H9 (cell line): ENCODE data around the gene CDH22. TPM values are rescaled to one million over a fixed set of nuclear protein-coding genes. Genes with fewer than 3 reads are reported as not detected.

Experiments
- DNase-seq: peaks from one replicate; pipeline ENCODE4 v3.0.0-alpha.2; 2017
- H2AFZ ChIP-seq: one replicate; pipeline ENCODE4 v1.6.1; 2013; ENCODE audit warnings: mild to moderate bottlenecking, low read length, control low read depth, moderate library complexity
- H2AK5ac ChIP-seq: 2 replicates; pipeline ENCODE4 v1.6.1; 2013; ENCODE audit warnings: low read length, control low read depth, mixed read lengths; ENCODE audit not compliant: insufficient read length
- H2BK120ac ChIP-seq: one replicate; pipeline ENCODE4 v1.6.1; 2013; ENCODE audit warnings: low read depth, mild to moderate bottlenecking, low read length, control low read depth, inconsistent platforms; ENCODE audit not compliant: poor library complexity, severe bottlenecking
- H2BK12ac ChIP-seq: 2 replicates; pipeline ENCODE4 v1.6.1; 2013; ENCODE audit warnings: low read length, control low read depth, mixed read lengths, low read depth; ENCODE audit not compliant: insufficient read length
- H2BK15ac ChIP-seq: 2 replicates; pipeline ENCODE4 v1.6.1; 2013; ENCODE audit warnings: low read depth, low read length, control low read depth
- H2BK20ac ChIP-seq: one replicate; pipeline ENCODE4 v1.6.1; 2013; ENCODE audit warnings: low read depth, mild to moderate bottlenecking, low read length, control low read depth, inconsistent platforms; ENCODE audit not compliant: poor library complexity, severe bottlenecking
- H2BK5ac ChIP-seq: 2 replicates; pipeline ENCODE4 v1.6.1; 2013; ENCODE audit warnings: low read length, control low read depth, mixed read lengths; ENCODE audit not compliant: insufficient read length
- H3K14ac ChIP-seq: 2 replicates; pipeline ENCODE4 v1.6.1; 2013; ENCODE audit warnings: low read length, control low read depth; ENCODE audit not compliant: insufficient read depth
- H3K18ac ChIP-seq: 2 replicates; pipeline ENCODE4 v1.6.1; 2013; ENCODE audit warnings: low read depth, mild to moderate bottlenecking, mixed read lengths, low read length, control low read depth; ENCODE audit not compliant: insufficient read length
- H3K23ac ChIP-seq: 2 replicates; pipeline ENCODE4 v1.6.1; 2013; ENCODE audit warnings: low read length, control low read depth, mixed read lengths, low read depth; ENCODE audit not compliant: insufficient read length
- H3K23me2 ChIP-seq: 2 replicates; pipeline ENCODE4 v1.6.1; 2013; ENCODE audit warnings: low read depth, mild to moderate bottlenecking, mixed read lengths, low read length, control low read depth; ENCODE audit not compliant: insufficient read length, poor library complexity, severe bottlenecking
- H3K27ac ChIP-seq: 2 replicates; pipeline ENCODE4 v1.5.1; 2013; ENCODE audit warnings: low read length, control low read depth, mixed read lengths, low read depth; ENCODE audit not compliant: insufficient read length
- H3K27me3 ChIP-seq: 2 replicates; pipeline ENCODE4 v1.6.1; 2013; ENCODE audit warnings: low read length, control low read depth, inconsistent platforms; ENCODE audit not compliant: insufficient read depth
- H3K4ac ChIP-seq: 2 replicates; pipeline ENCODE4 v1.6.1; 2013; ENCODE audit warnings: low read depth, mild to moderate bottlenecking, control low read depth, inconsistent platforms, low read length, moderate library complexity
- H3K4me1 ChIP-seq: 2 replicates; pipeline ENCODE4 v1.6.1; 2013; ENCODE audit warnings: low read length, control low read depth, inconsistent platforms; ENCODE audit not compliant: insufficient read depth
- H3K4me2 ChIP-seq: 2 replicates; pipeline ENCODE4 v1.6.1; 2013; ENCODE audit warnings: low read length, control low read depth, mixed read lengths; ENCODE audit not compliant: insufficient read length, insufficient read depth
- H3K56ac ChIP-seq: 2 replicates; pipeline ENCODE4 v1.6.1; 2013; ENCODE audit warnings: low read depth, mild to moderate bottlenecking, mixed read lengths, low read length, control low read depth; ENCODE audit not compliant: insufficient read length
- H3K79me1 ChIP-seq: 2 replicates; pipeline ENCODE4 v1.6.1; 2013; ENCODE audit warnings: low read depth, mild to moderate bottlenecking, moderate library complexity, low read length, control low read depth, inconsistent platforms; ENCODE audit not compliant: insufficient read depth, poor library complexity, severe bottlenecking
- H3K79me2 ChIP-seq: 2 replicates; pipeline ENCODE4 v1.6.1; 2013; ENCODE audit warnings: low read length, control low read depth, inconsistent platforms; ENCODE audit not compliant: insufficient read depth
- H3K9ac ChIP-seq: 2 replicates; pipeline ENCODE4 v1.6.1; 2013; ENCODE audit warnings: low read length, control low read depth, mixed read lengths; ENCODE audit not compliant: insufficient read length; ENCODE audit errors: extremely low read depth
- H3K9me3 ChIP-seq: one replicate; pipeline ENCODE4 v1.6.1; 2013; ENCODE audit warnings: low read depth, low read length, inconsistent platforms; ENCODE audit not compliant: control insufficient read depth
- H3T11ph ChIP-seq: one replicate; pipeline ENCODE4 v1.6.1; 2013; ENCODE audit warnings: mild to moderate bottlenecking, low read length, control low read depth, inconsistent platforms
- H4K20me1 ChIP-seq: one replicate; pipeline ENCODE4 v1.6.1; 2013; ENCODE audit not compliant: control insufficient read depth, insufficient read length, insufficient read depth
- H4K5ac ChIP-seq: 2 replicates; pipeline ENCODE4 v1.6.1; 2013; ENCODE audit warnings: low read depth, mild to moderate bottlenecking, mixed read lengths, low read length, control low read depth; ENCODE audit not compliant: insufficient read length
- H4K8ac ChIP-seq: replicated peaks from 2 replicates; pipeline ENCODE4 v1.6.1; 2013; ENCODE audit warnings: low read length, control low read depth, mixed read lengths, low read depth; ENCODE audit not compliant: insufficient read length
- H4K91ac ChIP-seq: 2 replicates; pipeline ENCODE4 v1.6.1; 2013; ENCODE audit warnings: low read depth, mild to moderate bottlenecking, moderate library complexity, mixed read lengths, low read length, control low read depth; ENCODE audit not compliant: insufficient read length
- H3K27ac Mint-ChIP-seq, 3 experiments: 2 replicates in 2 of 3; 3 replicates in 1 of 3; pipeline ENCODE4 v1.8.0; 2020 to 2021; ENCODE audit warnings: mixed read lengths in 3 of 3, mild to moderate bottlenecking in 1 of 3, moderate library complexity in 1 of 3
- H3K27me3 Mint-ChIP-seq: 2 replicates; pipeline ENCODE4 v1.8.0; 2021; ENCODE audit warnings: low read depth, mild to moderate bottlenecking, moderate library complexity, mixed read lengths
- H3K36me3 Mint-ChIP-seq, 3 experiments: 2 replicates in 2 of 3; 3 replicates in 1 of 3; pipeline ENCODE4 v1.8.0; 2020 to 2021; ENCODE audit warnings: low read depth in 3 of 3, mixed read lengths in 3 of 3; ENCODE audit not compliant: insufficient read depth in 1 of 3
- H3K4me1 Mint-ChIP-seq, 2 experiments: 2 replicates each; pipeline ENCODE4 v1.8.0; 2020; ENCODE audit warnings: mixed read lengths in 2 of 2
- H3K4me3 Mint-ChIP-seq, 2 experiments: 2 replicates in 1 of 2; 3 replicates in 1 of 2; pipeline ENCODE4 v1.8.0; 2020 to 2021; ENCODE audit warnings: mild to moderate bottlenecking in 2 of 2, mixed read lengths in 2 of 2, moderate library complexity in 1 of 2
- H3K9me3 Mint-ChIP-seq, 2 experiments: 2 replicates in 1 of 2; 3 replicates in 1 of 2; pipeline ENCODE4 v1.8.0; 2020; ENCODE audit warnings: mild to moderate bottlenecking in 2 of 2, mixed read lengths in 2 of 2, moderate library complexity in 1 of 2
- WGBS: extraction: QIAGEN DNeasy Blood & Tissue Kit; methylation state at CpG from one replicate; pipeline ENCODE4 v1.1.7; 2013; ENCODE audit warnings: missing lambda C conversion rate, low lambda C conversion rate, mixed read lengths; ENCODE audit not compliant: insufficient read length; ENCODE audit errors: extremely low coverage; 5-methylcytosine and 5-hydroxymethylcytosine counted together
- total RNA-seq: library from RNA; stranded (reverse); gene quantifications from 2 replicates; pipeline ENCODE4 v1.2.1, GENCODE V29; 2021
- TF ChIP-seq, protein P1 (sequence below): fragments of 200-600 bp; sonication (generic); conservative IDR thresholded peaks from 3 replicates; pipeline ENCODE4 v1.8.0; 2021; ENCODE audit warnings: antibody characterized with exemption, mild to moderate bottlenecking

CDH22 gene
- total RNA-seq, 1 experiment from 2014 or later: not detected

DNA sequence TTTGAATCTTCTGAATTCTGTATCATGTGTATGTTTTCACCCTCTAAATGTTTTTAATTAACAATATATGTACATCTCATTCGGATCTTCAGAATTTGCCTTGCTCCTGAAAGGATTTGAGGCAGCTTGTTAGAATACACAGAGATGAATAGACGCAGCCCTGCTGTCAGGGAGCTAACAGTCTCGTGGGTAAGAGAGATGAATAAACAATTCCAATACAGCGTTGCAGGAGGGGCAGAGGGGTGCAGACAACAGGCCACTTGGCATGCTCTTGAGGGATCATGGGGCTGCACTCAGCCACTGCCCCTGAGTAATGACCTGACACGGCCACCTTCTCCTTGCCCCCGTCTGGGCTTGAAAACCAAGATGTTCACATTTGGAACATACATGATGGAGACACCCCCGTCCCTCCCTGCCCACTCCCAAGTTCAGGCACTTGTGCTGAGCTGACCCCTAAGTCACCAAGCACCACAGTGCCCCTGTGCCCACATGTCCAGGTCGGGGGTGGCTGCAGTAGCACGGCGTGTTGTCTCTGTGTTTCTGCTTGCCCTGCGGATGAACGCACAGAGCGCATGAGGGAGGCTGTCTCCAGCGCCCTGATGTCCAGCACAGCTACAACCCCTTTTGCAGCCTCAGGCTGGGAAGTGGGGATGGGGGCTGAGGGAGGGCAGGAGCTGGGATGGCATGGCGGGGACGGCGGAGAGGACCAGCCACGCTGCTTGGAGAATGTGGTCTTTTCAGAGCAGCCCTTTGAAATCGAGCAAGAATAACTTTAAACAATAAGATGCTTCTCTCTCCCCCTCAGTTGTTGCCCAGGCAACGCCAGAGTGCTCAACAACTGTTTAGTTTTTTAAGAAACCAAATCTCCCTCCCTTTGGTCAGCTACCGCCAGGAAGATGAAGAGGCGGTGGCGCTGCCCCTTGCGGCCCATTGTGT lies 33.0 kb upstream of the CDH22 start:
- no CpG with 5 or more reads among the region's 24 CpGs for WGBS
- H3T11ph ChIP-seq: no peak overlapping the region
- H2AK5ac ChIP-seq: no peak overlapping the region

More for the DNA sequence above, 33.0 kb upstream of the CDH22 start:
- no peak overlapping the region for H3K18ac ChIP-seq
- H3K9me3 Mint-ChIP-seq: no peaks in the 10 kb centered on the region
- no peaks in the 10 kb centered on the region for H3K79me2 ChIP-seq
- H2BK15ac ChIP-seq: no peak overlapping the region
- no peak overlapping the region for H3K4me2 ChIP-seq
- no peak overlapping the region for H2BK120ac ChIP-seq
- H2BK20ac ChIP-seq: no peak overlapping the region
- no peak overlapping the region for H2AFZ ChIP-seq
- H3K9ac ChIP-seq: no peak overlapping the region
- H3K4ac ChIP-seq: no peak overlapping the region
- H4K20me1 ChIP-seq: no peaks in the 10 kb centered on the region
- H3K27ac Mint-ChIP-seq: no peak overlapping the region
- H3K23ac ChIP-seq: no peak overlapping the region
- no peak overlapping the region for H3K56ac ChIP-seq
- H3K4me1 ChIP-seq: no peaks in the 10 kb centered on the region
- no peak overlapping the region for H3K27ac ChIP-seq
- no peak overlapping the region for H4K5ac ChIP-seq
- H3K27me3 Mint-ChIP-seq: peaks cover 75% of the 10 kb centered on the region
- no peaks in the 10 kb centered on the region; the same call in 1 of the 2 replicates for H3K27me3 ChIP-seq
- DNase-seq: no peak
- TF ChIP-seq, protein P1, sequence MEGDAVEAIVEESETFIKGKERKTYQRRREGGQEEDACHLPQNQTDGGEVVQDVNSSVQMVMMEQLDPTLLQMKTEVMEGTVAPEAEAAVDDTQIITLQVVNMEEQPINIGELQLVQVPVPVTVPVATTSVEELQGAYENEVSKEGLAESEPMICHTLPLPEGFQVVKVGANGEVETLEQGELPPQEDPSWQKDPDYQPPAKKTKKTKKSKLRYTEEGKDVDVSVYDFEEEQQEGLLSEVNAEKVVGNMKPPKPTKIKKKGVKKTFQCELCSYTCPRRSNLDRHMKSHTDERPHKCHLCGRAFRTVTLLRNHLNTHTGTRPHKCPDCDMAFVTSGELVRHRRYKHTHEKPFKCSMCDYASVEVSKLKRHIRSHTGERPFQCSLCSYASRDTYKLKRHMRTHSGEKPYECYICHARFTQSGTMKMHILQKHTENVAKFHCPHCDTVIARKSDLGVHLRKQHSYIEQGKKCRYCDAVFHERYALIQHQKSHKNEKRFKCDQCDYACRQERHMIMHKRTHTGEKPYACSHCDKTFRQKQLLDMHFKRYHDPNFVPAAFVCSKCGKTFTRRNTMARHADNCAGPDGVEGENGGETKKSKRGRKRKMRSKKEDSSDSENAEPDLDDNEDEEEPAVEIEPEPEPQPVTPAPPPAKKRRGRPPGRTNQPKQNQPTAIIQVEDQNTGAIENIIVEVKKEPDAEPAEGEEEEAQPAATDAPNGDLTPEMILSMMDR: no peak
- no peak overlapping the region for H4K91ac ChIP-seq
- H3K4me1 Mint-ChIP-seq: peaks cover 9 to 31% of the 10 kb centered on the region in 2 experiments
- no peaks in the 10 kb centered on the region for H3K9me3 ChIP-seq
- H2BK12ac ChIP-seq: no peak overlapping the region
- H2BK5ac ChIP-seq: no peak overlapping the region
- no peak overlapping the region for H3K4me3 Mint-ChIP-seq
- no peaks in the 10 kb centered on the region for H3K23me2 ChIP-seq
- H3K14ac ChIP-seq: peak overlapping the region; percentile 21; the same call in 1 of the 2 replicates
- H3K36me3 Mint-ChIP-seq: peaks cover 0 to 4% (median 3%) of the 10 kb centered on the region in 3 experiments; a peak in 3 of 7 replicates
- H3K79me1 ChIP-seq: no peaks in the 10 kb centered on the region
- H4K8ac ChIP-seq: no peak overlapping the region
